Activated CD4-positive, alpha-beta memory T cell treated with anti-CD3 and anti-CD28 coated beads for 36 hours (primary cell): ENCODE data around the gene ANKRD31. TPM values are rescaled to one million over a fixed set of nuclear protein-coding genes. Genes with fewer than 3 reads are reported as not detected.

Source experiments
- CTCF ChIA-PET: fragments of 350-600 bp; sonication (Branson Sonifier 250); formaldehyde crosslinking; loops from one replicate; lab custom pipeline; 2021; ENCODE audit warnings: antibody characterized with exemption, inconsistent platforms; lab: Charles Lee
- POLR2A ChIA-PET: fragments of 350-600 bp; sonication (Branson Sonifier 250); formaldehyde crosslinking; loops from one replicate; lab custom pipeline; 2021; ENCODE audit warnings: antibody characterized with exemption; lab: Charles Lee
- DNase-seq: peaks from one replicate; pipeline ENCODE4 v3.0.0-alpha.2; 2020
- H3K27ac Mint-ChIP-seq: one replicate; pipeline ENCODE4 v1.8.0; 2021; ENCODE audit warnings: mixed read lengths
- H3K27me3 Mint-ChIP-seq: one replicate; pipeline ENCODE4 v1.8.0; 2021; ENCODE audit warnings: mixed read lengths
- H3K36me3 Mint-ChIP-seq: one replicate; pipeline ENCODE4 v1.8.0; 2021; ENCODE audit warnings: mixed read lengths
- H3K4me1 Mint-ChIP-seq: one replicate; pipeline ENCODE4 v1.8.0; 2021; ENCODE audit warnings: low read depth, mixed read lengths
- H3K4me3 Mint-ChIP-seq: one replicate; pipeline ENCODE4 v1.8.0; 2021; ENCODE audit warnings: mild to moderate bottlenecking, mixed read lengths
- H3K9me3 Mint-ChIP-seq: one replicate; pipeline ENCODE4 v1.8.0; 2021; ENCODE audit warnings: mixed read lengths
- intact Hi-C: fragments of 100-400 bp; cut with micrococcal nuclease; formaldehyde crosslinking; loops from one replicate; pipeline ENCODE4 v1.15.1; 2023
- total RNA-seq, 2 experiments: library from RNA; stranded (reverse); gene quantifications; one replicate each; pipeline ENCODE4 v1.2.3, GENCODE V29; 2021

Gene ANKRD31
- total RNA-seq, 2 experiments from 2014 or later: 0.29 to 0.33 TPM

DNA sequence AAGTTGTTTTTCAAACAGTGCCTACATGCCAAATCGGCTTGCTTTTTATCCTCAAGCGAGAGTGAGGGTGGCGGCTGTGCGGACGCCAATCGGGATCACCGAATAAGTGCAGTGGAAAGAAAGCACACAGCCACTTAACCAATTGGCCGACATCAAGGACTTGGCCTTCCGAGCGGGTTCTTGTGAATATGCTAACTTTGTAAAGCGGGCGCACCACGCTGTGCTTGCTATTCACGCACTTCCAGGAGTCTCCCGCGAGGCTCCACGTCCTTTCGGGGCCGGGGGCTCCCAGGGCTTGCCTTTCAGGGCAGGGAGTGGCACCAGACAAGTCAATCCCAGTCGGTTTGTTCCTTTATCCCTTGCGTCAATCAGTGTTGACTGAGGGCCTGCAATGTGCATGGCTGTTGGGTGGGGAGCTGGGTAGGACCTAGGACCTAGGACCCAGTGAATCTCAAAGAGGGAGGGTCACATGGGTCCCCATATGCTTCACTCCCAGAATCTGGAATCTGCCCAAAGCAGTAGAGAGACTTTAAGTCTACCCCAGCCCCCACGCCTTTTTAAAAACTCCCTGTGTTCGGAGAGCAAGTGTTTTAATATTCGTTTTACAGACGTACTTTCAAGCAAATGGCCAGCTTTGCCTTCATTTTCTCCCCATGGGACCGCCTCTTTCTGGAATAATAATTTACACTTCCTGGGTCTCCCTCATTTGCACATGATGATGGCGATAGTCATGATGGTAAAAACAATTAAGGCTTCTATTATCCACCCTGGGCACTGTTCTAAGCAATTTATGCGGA is 182.3 kb downstream of the ANKRD31 start:
- Mint-ChIP-seq H3K4me3 (peak overlapping the region; percentile 81), H3K36me3 (peaks cover 2% of the 10 kb centered on the region), H3K9me3 (no peaks in the 10 kb centered on the region), H3K4me1 (peaks cover 81% of the 10 kb centered on the region), H3K27ac (peak overlapping the region; percentile 84), H3K27me3 (peaks cover 4% of the 10 kb centered on the region)
- intact Hi-C loops: loop anchor here (5.0 to 10.0 kb wide), 7 partner anchors 43 to 1490 kb away; partner anchors contain the start of genes CERT1, FAM169A, IQGAP2 and POLK
- ChIA-PET POLR2A (interaction anchor here (0.9 to 2.5 kb wide), 4 partner anchors 9 to 283 kb away, joined by 4 to 16 read pairs (median 8); partner anchors contain the start of genes ANKRD31 and HMGCR), CTCF (interaction anchor here (0.6 to 2.0 kb wide), 5 partner anchors 10 to 182 kb away, joined by 3 to 8 read pairs (median 3); partner anchors contain the start of gene ANKRD31)
- DNase-seq: no peak

DNA sequence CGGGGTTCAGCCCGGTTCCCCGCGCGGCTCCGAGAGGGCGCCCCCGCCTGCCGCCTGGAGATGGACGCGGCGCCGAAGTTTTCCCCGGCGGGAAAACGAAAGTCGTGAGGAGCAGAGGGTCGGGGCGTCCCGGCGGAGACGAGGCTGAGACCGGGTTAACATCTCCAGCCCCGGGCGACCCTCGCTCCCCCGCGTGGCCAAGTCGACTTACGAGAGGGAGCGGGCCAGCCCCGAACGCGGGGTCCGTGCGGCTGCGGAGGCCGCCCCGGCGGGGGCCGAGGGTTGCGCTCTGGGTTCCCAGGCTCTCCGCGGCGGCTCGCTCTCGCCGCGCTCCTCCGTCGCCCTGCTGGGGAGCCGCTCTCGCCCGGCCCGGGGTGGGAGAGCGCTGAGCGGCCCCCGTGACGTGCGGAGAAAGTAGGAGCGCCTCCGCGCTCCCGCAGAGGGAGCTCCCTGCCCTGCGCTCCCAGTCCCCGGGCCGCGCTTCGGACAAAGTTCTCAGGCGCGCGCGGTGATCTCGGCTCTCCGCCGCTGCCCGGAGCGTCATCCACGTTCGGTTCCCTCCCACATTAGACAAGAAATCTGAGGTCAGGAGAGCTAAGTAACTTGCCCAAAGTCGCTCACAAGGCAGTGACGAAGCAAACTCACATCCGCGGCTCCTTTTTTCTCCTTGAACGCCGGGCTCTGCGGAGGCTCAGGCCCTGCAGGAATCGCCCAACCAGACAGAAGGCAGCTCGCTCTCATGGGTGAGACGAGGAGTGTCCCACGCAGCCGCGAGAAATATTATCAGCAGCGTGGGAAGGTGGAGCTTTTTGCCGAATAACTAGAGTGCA is 183.2 kb downstream of the ANKRD31 start:
- peak overlapping the region; percentile 81 for H3K4me3 Mint-ChIP-seq
- H3K4me1 Mint-ChIP-seq: peaks cover 80% of the 10 kb centered on the region
- H3K9me3 Mint-ChIP-seq: no peaks in the 10 kb centered on the region
- H3K27me3 Mint-ChIP-seq: peaks cover 4% of the 10 kb centered on the region
- H3K36me3 Mint-ChIP-seq: peaks cover 2% of the 10 kb centered on the region
- ChIA-PET CTCF (interaction anchor here (0.6 to 2.0 kb wide), 6 partner anchors 17 to 184 kb away, joined by 3 to 8 read pairs (median 3); partner anchors contain the start of gene ANKRD31), POLR2A (interaction anchor here (0.9 to 2.5 kb wide), 5 partner anchors 10 to 284 kb away, joined by 3 to 16 read pairs (median 6); partner anchors contain the start of genes ANKRD31 and HMGCR)
- DNase-seq: peak; percentile 71
- H3K27ac Mint-ChIP-seq: peak overlapping the region; percentile 84
- intact Hi-C loops: loop anchor here (1.0 to 10.0 kb wide), 9 partner anchors 44 to 1491 kb away; partner anchors contain the start of genes CERT1, FAM169A, IQGAP2 and POLK

DNA sequence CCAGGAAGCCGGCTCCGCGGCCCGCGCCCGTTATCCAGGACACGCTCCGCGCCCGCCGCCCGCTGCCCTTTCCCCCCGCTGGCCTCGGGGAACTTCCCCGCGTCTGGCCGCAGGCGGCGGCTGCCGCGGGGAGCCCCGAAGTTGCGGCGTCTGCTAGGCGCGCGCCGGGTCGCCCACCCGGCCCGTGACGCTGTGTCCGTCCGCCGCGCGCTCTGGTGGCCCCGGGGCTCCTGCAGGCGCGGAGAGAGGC is 183.7 kb downstream of the ANKRD31 start:
- Mint-ChIP-seq H3K9me3 (no peaks in the 10 kb centered on the region), H3K4me3 (peak overlapping the region; percentile 81), H3K4me1 (peaks cover 81% of the 10 kb centered on the region), H3K27ac (peak overlapping the region; percentile 70), H3K36me3 (peaks cover 2% of the 10 kb centered on the region), H3K27me3 (peaks cover 4% of the 10 kb centered on the region)
- intact Hi-C loops: loop anchor here (1.0 to 10.0 kb wide), 9 partner anchors 44 to 1492 kb away; partner anchors contain the start of genes CERT1, FAM169A, IQGAP2 and POLK
- DNase-seq: no peak
- ChIA-PET POLR2A (interaction anchor here (1.4 to 2.5 kb wide), 4 partner anchors 36 to 284 kb away, joined by 3 to 16 read pairs (median 8); partner anchors contain the start of genes ANKRD31 and HMGCR), CTCF (interaction anchor here (0.9 to 1.6 kb wide), 4 partner anchors 118 to 314 kb away, joined by 3 to 9 read pairs (median 5); partner anchors contain the start of gene ANKRD31)

DNA sequence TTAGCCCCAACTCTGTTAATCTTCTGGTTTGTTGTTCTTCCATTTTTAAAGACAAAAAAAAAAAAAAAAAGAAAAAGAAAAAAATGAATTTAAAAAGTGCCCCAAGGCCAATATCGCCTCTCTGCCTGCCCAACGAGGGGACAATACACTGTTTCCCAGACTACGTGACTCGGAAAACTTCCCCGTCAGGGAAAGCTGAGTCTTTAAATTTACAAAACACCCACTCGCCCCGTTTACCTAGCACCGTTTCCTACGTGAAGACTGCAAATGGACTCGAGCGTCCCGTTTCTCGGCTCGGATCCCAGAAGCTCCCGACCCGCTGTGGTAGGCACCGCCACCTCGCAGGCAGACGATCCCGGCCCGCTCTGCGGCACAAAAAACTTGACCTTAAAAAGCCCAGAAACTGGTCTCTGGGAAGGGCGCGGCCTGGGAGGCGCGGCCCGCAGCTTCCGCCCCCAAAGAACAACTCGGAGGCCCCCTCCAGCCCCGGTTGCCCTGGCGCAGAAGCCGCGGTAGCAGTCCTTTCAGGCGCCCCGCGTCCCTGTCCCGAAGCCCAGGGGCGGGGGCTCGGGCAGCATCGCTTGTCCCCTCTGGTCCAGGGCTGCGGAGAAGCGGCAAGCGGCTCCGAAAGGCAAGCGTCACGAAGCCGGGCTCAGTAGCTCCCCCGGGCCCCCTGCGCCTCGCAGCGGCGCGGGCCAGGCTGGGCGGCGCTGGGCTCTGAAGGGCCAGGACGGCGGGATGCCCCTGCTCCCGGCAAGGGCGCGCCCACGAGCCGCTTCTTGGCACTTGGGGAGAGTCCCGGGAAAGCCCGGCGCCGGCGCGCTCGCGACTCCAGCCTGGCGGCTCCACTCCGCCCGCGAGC is 184.3 kb downstream of the ANKRD31 start, which contains the start of gene GCNT4:
GCNT4 (minus strand) TSS at position 367 of the 862 bp plus-strand sequence. CDS start 22,521 bp downstream, outside the sequence.
- peaks cover 4% of the 10 kb centered on the region for H3K27me3 Mint-ChIP-seq
- H3K36me3 Mint-ChIP-seq: peaks cover 3% of the 10 kb centered on the region
- H3K4me1 Mint-ChIP-seq: peaks cover 80% of the 10 kb centered on the region
- peak within 1 kb of the TSS; percentile 90 for H3K4me3 Mint-ChIP-seq
- intact Hi-C loops: loop anchor here (1.0 to 10.0 kb wide), 9 partner anchors 45 to 1492 kb away; partner anchors contain the start of genes CERT1, FAM169A, IQGAP2 and POLK
- H3K27ac Mint-ChIP-seq: peak within 1 kb of the TSS; percentile 95
- DNase-seq: peak; percentile 63
- H3K9me3 Mint-ChIP-seq: no peaks in the 10 kb centered on the region
- POLR2A ChIA-PET: interaction anchor here (1.4 to 2.5 kb wide), 4 partner anchors 36 to 285 kb away, joined by 3 to 16 read pairs (median 8); partner anchors contain the start of genes ANKRD31 and HMGCR
- CTCF ChIA-PET: interaction anchor here (0.6 to 1.6 kb wide), 7 partner anchors 22 to 313 kb away, joined by 3 to 9 read pairs (median 3); partner anchors contain the start of genes ANKRD31 and HMGCR

DNA sequence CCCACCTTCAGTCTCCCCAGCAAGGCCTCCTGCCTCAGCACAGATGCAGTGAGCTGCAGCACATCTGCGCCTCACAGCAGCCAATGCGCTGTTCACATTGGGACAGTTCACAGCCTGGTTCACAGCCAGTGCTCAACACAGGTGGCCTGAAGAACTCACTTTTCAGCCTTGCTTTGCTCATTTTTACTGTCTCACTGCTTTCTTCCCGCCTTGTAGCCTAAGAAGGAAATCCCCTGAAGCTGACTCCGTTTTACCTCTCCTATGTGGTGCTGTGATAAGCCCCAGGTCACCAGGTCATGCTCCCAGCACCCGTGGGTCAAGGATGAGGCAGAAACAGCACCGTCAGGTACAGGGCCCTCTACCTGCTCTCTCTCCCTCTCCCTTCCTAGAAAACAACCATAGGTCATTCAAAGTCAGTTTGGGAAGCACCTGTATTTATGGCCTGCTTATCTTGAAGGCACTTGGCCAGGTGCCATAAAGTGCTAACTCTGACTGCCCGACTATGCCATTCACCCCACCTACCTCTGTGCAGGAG is 185.4 kb downstream of the ANKRD31 start:
- peaks cover 4% of the 10 kb centered on the region for H3K27me3 Mint-ChIP-seq
- POLR2A ChIA-PET: interaction anchor here (1.4 to 1.9 kb wide), 2 partner anchors 9 to 185 kb away, joined by 5 to 6 read pairs; partner anchors contain the start of gene ANKRD31
- peaks cover 3% of the 10 kb centered on the region for H3K36me3 Mint-ChIP-seq
- H3K4me1 Mint-ChIP-seq: peaks cover 68% of the 10 kb centered on the region
- no peaks in the 10 kb centered on the region for H3K9me3 Mint-ChIP-seq
- peak overlapping the region; percentile 95 for H3K27ac Mint-ChIP-seq
- intact Hi-C loops: loop anchor here (1.0 to 10.0 kb wide), 12 partner anchors 9 to 1494 kb away; partner anchors contain the start of genes ANKRD31, CERT1, FAM169A and IQGAP2
- peak; percentile 51 for DNase-seq
- peak overlapping the region; percentile 90 for H3K4me3 Mint-ChIP-seq
- CTCF ChIA-PET: interaction anchor here (0.6 to 3.8 kb wide), 10 partner anchors 8 to 291 kb away, joined by 3 to 28 read pairs (median 6); partner anchors contain the start of gene ANKRD31

DNA sequence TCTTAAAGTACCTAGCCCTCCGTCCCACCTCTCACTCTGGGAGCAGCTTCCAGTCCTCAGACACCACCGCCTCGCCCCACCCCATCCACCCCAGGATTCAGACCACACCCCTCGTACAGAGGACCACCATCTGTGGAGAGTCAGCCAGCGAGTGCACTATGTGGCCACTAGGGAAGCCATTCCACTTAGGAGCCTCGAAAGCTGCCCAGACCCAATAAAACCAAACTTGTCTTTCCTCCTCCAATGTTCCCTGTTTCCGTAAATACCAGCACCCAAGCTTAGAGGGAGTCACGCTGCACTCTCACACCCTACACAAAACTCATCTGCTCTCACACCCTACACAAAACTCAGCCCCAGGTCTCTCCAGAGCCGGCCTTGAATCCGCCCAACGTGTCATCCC is 186.3 kb downstream of the ANKRD31 start:
- peaks cover 66% of the 10 kb centered on the region for H3K4me1 Mint-ChIP-seq
- H3K36me3 Mint-ChIP-seq: peaks cover 9% of the 10 kb centered on the region
- peak overlapping the region; percentile 95 for H3K27ac Mint-ChIP-seq
- no peaks in the 10 kb centered on the region for H3K9me3 Mint-ChIP-seq
- ChIA-PET CTCF (interaction anchor here (0.7 to 3.8 kb wide), 33 partner anchors 8 to 1159 kb away, joined by 3 to 40 read pairs (median 4); partner anchors contain the start of genes ANKRD31, CERT1, HMGCR and POLK), POLR2A (interaction anchor here (1.4 to 1.9 kb wide), 2 partner anchors 10 to 186 kb away, joined by 5 to 6 read pairs; partner anchors contain the start of gene ANKRD31)
- peak overlapping the region; percentile 90 for H3K4me3 Mint-ChIP-seq
- peaks cover 4% of the 10 kb centered on the region for H3K27me3 Mint-ChIP-seq
- peak; percentile 27 for DNase-seq
- intact Hi-C loops: loop anchor here (1.0 to 10.0 kb wide), 13 partner anchors 16 to 1494 kb away; partner anchors contain the start of genes ANKRD31, CERT1, FAM169A and IQGAP2

DNA sequence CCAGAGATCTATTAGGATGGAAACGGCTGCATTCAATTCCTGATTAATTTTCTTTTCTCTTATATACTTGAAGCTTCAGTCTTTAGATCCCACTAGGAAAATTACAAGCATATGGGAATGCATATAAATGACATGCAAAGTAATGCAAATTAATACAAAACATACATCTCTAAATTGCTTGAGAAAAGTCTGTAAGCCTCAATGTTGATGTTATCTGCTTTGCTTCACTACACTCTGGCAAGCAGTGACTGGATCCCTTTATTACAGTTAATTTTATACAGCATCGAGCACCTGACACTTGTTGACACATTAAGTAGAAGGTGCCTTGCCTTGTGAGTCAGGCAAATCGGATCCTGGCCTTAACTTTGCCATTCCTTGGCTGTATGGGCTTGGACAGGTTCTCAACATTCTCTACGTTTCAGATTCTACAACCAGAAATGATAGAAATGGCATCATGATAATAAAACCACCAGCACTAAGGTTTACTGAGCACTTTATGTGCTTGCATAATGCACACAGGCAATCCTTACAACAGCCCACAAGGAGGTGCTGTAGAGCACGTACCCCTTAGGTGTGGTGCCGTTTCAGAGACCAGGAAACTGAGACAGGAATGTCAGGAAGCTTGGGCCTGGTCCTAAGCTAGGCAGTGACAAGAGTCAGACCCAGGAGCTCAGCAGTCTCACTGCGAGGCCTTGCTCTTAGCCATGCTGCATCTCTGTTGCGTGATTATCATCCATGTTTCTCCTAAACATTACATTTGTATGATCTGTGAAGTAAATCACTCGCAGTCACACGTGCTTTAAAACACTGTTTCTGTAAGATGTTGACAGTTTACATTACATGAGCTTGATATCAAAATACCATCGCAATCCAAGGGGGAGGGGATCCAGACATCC is 187.0 kb downstream of the ANKRD31 start:
- CTCF ChIA-PET: interaction anchor here (0.6 to 3.8 kb wide), 37 partner anchors 8 to 1160 kb away, joined by 3 to 40 read pairs (median 3); partner anchors contain the start of genes ANKRD31, CERT1, HMGCR and POLK
- no peaks in the 10 kb centered on the region for H3K9me3 Mint-ChIP-seq
- peak; percentile 71 for DNase-seq
- intact Hi-C loops: loop anchor here (1.0 to 10.0 kb wide), 13 partner anchors 15 to 1495 kb away; partner anchors contain the start of genes ANKRD31, CERT1, FAM169A and IQGAP2
- H3K27ac Mint-ChIP-seq: peak overlapping the region; percentile 95
- POLR2A ChIA-PET: interaction anchor here (1.4 to 1.9 kb wide), 2 partner anchors 10 to 187 kb away, joined by 5 to 6 read pairs; partner anchors contain the start of gene ANKRD31
- peaks cover 4% of the 10 kb centered on the region for H3K27me3 Mint-ChIP-seq
- H3K36me3 Mint-ChIP-seq: peaks cover 13% of the 10 kb centered on the region
- peak overlapping the region; percentile 90 for H3K4me3 Mint-ChIP-seq
- H3K4me1 Mint-ChIP-seq: peaks cover 66% of the 10 kb centered on the region

DNA sequence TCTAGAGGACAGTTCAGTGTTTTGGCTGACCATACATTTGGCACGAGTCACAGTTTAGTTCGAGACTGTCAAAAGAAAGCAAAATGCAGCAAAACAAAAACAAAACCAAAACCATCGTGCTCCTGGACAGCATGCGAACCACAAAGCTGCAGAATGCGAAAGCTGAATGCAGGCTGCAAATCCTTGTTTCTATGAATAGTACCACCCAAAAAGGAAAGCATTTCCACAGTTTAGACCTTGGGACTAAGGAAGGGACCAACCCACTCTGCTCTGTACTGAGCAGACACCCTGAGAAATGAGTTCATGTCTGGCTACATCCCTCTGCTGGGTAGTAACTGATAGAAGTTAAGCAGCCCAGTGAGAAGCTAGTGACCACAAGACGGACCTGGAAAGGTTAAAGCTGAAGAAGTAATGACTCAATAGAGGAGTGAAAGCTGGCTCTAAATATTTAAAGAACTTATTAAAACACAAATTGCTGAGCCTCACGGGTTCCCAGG is 188.2 kb downstream of the ANKRD31 start:
- Mint-ChIP-seq H3K27ac (no peak overlapping the region), H3K9me3 (no peaks in the 10 kb centered on the region)
- POLR2A ChIA-PET: interaction anchor here (0.6 kb wide), 1 partner anchor 188 kb away, joined by 5 read pairs; the partner anchor contains the start of gene ANKRD31

DNA sequence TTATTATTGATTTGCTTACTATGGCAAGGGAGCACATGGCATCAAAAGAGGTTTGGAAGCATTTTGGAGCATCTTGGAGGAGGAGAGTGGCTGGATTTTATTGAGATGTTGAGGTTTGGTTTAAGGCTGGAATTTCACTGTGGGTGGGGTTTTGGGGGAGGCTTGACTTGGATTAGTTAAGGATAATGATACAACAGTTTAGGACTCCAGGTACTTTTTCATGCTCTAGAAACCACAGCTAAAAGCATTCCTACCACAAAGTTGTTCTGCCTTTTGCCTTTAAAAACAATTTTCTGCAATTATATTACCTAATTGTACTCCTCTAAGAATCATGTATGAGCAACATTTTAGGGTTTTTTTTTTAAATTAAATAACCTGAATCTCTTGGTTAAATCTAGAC is 189.3 kb downstream of the ANKRD31 start:
- CTCF ChIA-PET: interaction anchor here (1.5 to 3.7 kb wide), 3 partner anchors 12 to 190 kb away, joined by 6 to 40 read pairs (median 28); partner anchors contain the start of gene ANKRD31
- Mint-ChIP-seq H3K4me1 (peaks cover 64% of the 10 kb centered on the region), H3K9me3 (no peaks in the 10 kb centered on the region), H3K27me3 (no peaks in the 10 kb centered on the region), H3K36me3 (peaks cover 19% of the 10 kb centered on the region), H3K27ac (no peak overlapping the region), H3K4me3 (no peak overlapping the region)
- no peak for DNase-seq
- POLR2A ChIA-PET: no interaction called here
- intact Hi-C loops: no loop called here

More for the DNA sequence above, 188.2 kb downstream of the ANKRD31 start:
- Mint-ChIP-seq H3K4me3 (peak overlapping the region; percentile 30), H3K4me1 (peaks cover 62% of the 10 kb centered on the region), H3K27me3 (no peaks in the 10 kb centered on the region), H3K36me3 (peaks cover 14% of the 10 kb centered on the region)
- no peak for DNase-seq
- CTCF ChIA-PET: interaction anchor here (1.0 to 3.8 kb wide), 10 partner anchors 9 to 188 kb away, joined by 3 to 40 read pairs (median 4); partner anchors contain the start of gene ANKRD31
- intact Hi-C loops: no loop called here
